AG09309 (cell line): ENCODE results near the gene NOD1.

Experiments
- DNase-seq: peaks from one replicate; pipeline ENCODE4 v3.0.0-alpha.2; 2010; ENCODE audit warnings: low read depth
- H3K4me3 ChIP-seq: 2 replicates; pipeline ENCODE4 v1.5.1; 2011; ENCODE audit warnings: mild to moderate bottlenecking, low read depth, low read length, moderate library complexity; ENCODE audit not compliant: control insufficient read depth
- TF ChIP-seq, protein P1 (sequence below): IDR thresholded peaks from 2 replicates; pipeline ENCODE4 v1.5.1; 2011; ENCODE audit warnings: mild to moderate bottlenecking, low read depth, low read length, inconsistent platforms; ENCODE audit not compliant: insufficient read depth, control insufficient read depth; ENCODE audit errors: missing control alignments

Gene NOD1

DNA sequence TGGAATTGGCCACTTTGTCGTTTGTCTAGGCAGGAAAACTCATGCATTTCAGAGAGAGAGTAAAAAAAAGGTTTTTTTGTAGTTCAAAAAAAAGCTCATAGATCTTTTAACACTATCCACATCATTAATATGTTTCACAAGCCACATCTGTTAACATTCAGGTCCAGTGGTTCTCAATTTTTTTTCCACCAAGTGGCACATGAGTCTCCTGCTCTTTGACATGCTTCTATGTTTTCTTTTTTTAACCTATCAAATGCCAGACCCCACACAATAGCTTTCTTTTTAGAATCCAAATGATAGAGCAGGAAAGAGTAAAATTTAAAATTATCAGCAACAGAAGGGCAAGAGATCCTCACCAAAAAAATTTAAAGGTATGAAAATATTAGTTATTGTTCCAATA, 20.3 kb downstream of the NOD1 start:
- TF ChIP-seq, protein P1, sequence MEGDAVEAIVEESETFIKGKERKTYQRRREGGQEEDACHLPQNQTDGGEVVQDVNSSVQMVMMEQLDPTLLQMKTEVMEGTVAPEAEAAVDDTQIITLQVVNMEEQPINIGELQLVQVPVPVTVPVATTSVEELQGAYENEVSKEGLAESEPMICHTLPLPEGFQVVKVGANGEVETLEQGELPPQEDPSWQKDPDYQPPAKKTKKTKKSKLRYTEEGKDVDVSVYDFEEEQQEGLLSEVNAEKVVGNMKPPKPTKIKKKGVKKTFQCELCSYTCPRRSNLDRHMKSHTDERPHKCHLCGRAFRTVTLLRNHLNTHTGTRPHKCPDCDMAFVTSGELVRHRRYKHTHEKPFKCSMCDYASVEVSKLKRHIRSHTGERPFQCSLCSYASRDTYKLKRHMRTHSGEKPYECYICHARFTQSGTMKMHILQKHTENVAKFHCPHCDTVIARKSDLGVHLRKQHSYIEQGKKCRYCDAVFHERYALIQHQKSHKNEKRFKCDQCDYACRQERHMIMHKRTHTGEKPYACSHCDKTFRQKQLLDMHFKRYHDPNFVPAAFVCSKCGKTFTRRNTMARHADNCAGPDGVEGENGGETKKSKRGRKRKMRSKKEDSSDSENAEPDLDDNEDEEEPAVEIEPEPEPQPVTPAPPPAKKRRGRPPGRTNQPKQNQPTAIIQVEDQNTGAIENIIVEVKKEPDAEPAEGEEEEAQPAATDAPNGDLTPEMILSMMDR: no peak
- no peak overlapping the region for H3K4me3 ChIP-seq
- no peak for DNase-seq

DNA sequence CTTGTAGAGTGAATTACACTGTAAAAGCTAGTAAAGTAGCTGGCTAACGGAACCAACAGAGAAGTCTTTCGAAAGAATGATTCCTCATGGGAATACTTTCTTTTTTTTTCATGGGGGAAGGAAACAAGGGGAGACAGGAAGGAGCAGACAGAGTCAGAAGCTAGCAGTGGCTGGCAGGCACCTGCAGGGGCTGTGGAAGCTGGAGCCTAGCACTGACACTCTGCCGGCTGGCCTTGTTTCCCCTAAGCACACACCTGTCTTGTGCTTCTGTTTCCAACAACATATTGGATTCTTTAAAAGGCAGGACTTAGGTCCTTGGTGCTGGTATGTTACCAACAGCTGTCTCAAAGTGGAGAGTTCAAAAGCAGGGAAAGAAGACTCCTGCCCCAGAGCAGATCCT, 24.7 kb downstream of the NOD1 start:
- H3K4me3 ChIP-seq: no peak overlapping the region
- TF ChIP-seq, protein P1: no peak
- no peak for DNase-seq

DNA sequence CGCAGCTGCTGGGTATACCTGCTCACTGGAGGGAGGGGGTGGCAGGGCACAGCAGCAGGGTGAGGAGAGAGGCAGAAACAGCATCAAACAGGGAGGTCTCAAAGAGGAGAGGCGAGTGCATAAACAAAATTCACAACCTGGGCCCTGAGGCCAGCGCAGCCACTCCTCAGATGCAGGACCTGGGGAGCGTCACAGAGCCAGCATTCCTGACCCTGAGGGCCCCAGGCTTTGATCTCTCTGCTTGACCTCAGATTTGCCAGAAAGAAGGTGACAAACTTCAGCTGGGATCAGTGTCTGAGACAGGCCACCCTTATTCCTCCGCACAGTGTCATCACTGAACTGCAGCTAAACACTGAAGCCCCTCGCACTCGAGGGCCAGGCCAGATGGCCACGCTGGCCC, 25.6 kb downstream of the NOD1 start:
- DNase-seq: no peak
- H3K4me3 ChIP-seq: no peak overlapping the region
- TF ChIP-seq, protein P1: no peak

- TF ChIP-seq, protein P1: no peak
Observed at GRCh38 chr7:30452280-30452930, 26.2 kb downstream of the NOD1 start.

GRCh38 chr7:30451539-30452279, 26.9 kb downstream of the NOD1 start:
- DNase-seq: no peak
- no peak overlapping the region for H3K4me3 ChIP-seq
- TF ChIP-seq, protein P1: no peak

More at GRCh38 chr7:30452280-30452930, 26.2 kb downstream of the NOD1 start:
- no peak for DNase-seq
- H3K4me3 ChIP-seq: no peak overlapping the region

GRCh38 chr7:30450983-30451497, 27.5 kb downstream of the NOD1 start:
- no peak overlapping the region for H3K4me3 ChIP-seq
- DNase-seq: no peak
- TF ChIP-seq, protein P1: no peak
